ENCODE measurements around the gene GFPT1. TPM values are rescaled to one million over a fixed set of nuclear protein-coding genes. Genes with fewer than 3 reads are reported as not detected.
A peak's percentile ranks its signal among the peaks of the same experiment; 100 is the strongest.

Gene GFPT1
- total RNA-seq, 2 experiments from 2014 or later, result 27.4 to 29.6 TPM

DNA sequence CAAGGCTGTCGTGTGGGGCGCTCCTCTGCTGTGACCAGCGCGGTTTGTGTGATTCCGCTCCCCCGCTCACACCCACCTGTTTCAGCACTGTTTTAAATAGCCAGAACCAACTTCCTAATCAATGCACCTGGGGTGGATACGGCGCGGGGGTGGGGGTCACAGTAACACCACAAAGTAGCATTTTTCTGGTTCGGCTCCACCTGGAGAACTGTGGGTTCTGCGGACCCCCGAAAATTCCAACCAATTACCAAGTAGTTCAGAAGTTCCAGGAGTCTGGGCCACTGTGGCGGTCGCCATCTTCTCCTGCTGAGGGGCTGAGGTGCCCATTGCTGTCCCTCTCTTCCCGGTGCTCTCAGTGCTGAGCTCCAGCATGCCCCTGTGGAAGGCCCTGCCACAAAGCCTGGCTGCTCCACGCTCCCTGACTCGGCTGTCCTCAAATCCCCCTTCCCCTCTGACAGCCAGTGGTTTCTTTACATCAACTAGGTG, 79.4 kb downstream of the GFPT1 start:
- Mint-ChIP-seq H3K27ac (no peak overlapping the region), H3K4me3 (peak overlapping the region; percentile 66), H3K4me1 (peaks cover 13% of the 10 kb centered on the region), H3K27me3 (peaks cover 35% of the 10 kb centered on the region), H3K9me3 (no peaks in the 10 kb centered on the region), H3K36me3 (ENCODE audit: low read depth) (no peaks in the 10 kb centered on the region)
- POLR2A ChIA-PET, result no interaction called here
- no peak for DNase-seq
- CTCF ChIA-PET, result interaction anchor here (0.6 to 2.6 kb wide), 8 partner anchors 8 to 341 kb away, joined by 3 to 23 read pairs (median 4); no protein-coding TSS in a partner anchor

DNA sequence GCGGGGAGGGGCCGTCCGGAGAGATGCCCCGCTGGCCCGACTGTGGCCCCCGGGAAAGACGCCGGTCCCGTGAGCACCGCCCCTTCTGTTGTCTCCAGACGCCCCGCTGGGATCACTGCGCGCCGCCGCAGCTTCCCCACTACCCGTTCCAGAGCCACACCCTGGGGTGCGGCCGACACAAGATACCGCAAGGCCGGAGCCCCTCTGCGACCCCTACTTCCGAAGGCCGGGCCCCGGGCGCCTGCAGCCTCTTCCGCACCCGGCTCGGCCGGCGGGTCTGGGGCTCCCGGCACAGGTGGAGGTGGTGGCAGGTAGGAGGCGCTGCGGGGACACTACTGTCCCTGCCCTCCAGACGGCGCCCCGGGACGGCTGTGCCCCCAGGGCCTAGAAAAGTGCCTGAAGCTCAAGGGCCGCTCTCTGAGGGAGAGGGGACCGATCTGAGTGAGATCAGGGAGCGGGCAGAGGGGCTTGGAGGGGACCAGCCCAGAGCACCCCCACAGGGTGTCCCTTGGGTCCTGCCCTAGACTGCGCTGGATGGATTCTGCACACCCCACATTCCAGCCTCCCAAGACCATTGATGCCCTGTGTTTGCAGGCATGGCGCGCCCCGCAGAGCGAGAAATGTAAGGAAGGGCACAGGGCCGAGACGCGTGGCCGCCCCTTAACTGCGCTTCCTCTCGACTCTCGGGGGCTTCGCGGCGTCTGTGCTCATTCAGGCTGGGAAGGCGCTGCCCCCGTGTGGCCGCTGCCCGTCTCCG, 80.0 kb downstream of the GFPT1 start:
- no peaks in the 10 kb centered on the region for H3K36me3 Mint-ChIP-seq (ENCODE audit: low read depth)
- CTCF ChIA-PET, result interaction anchor here (0.5 to 2.6 kb wide), 15 partner anchors 9 to 844 kb away, joined by 3 to 23 read pairs (median 4); no protein-coding TSS in a partner anchor
- peaks cover 13% of the 10 kb centered on the region for H3K4me1 Mint-ChIP-seq
- peaks cover 39% of the 10 kb centered on the region for H3K27me3 Mint-ChIP-seq
- no peaks in the 10 kb centered on the region for H3K9me3 Mint-ChIP-seq
- H3K27ac Mint-ChIP-seq, result no peak overlapping the region
- peak; percentile 69 for DNase-seq
- H3K4me3 Mint-ChIP-seq, result peak overlapping the region; percentile 66
- POLR2A ChIA-PET, result interaction anchor here (1.0 kb wide), 1 partner anchor 10 kb away, joined by 5 read pairs; no protein-coding TSS in a partner anchor

DNA sequence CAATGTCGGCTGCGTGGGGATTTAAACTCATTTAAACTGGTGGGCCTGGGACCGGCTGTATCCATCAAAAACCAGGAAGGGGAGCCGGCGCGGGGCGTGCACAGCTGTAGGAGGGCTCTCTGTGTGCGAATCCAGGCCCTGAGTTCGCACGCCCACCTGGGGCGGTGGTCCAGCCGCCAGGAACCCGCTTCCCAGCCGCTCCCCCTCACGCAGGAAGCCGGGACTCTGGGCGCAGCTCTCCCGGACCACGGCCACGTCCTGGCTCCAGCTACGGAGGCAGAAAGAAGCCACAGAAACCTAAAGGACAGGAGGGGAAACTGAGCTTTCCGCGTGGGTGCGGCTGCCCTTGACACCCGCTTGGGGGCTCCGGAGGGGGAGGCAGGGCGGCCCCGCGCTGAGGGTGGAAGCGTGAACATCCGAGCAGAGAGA, 80.6 kb downstream of the GFPT1 start:
- Mint-ChIP-seq H3K9me3 (no peaks in the 10 kb centered on the region), H3K27me3 (peaks cover 45% of the 10 kb centered on the region), H3K36me3 (ENCODE audit: low read depth) (no peaks in the 10 kb centered on the region), H3K4me1 (peaks cover 13% of the 10 kb centered on the region), H3K4me3 (peak overlapping the region; percentile 66), H3K27ac (no peak overlapping the region)
- DNase-seq, result no peak
- ChIA-PET CTCF (interaction anchor here (0.5 to 2.6 kb wide), 13 partner anchors 8 to 843 kb away, joined by 3 to 23 read pairs (median 5); no protein-coding TSS in a partner anchor), POLR2A (interaction anchor here (1.0 kb wide), 1 partner anchor 11 kb away, joined by 5 read pairs; no protein-coding TSS in a partner anchor)

DNA sequence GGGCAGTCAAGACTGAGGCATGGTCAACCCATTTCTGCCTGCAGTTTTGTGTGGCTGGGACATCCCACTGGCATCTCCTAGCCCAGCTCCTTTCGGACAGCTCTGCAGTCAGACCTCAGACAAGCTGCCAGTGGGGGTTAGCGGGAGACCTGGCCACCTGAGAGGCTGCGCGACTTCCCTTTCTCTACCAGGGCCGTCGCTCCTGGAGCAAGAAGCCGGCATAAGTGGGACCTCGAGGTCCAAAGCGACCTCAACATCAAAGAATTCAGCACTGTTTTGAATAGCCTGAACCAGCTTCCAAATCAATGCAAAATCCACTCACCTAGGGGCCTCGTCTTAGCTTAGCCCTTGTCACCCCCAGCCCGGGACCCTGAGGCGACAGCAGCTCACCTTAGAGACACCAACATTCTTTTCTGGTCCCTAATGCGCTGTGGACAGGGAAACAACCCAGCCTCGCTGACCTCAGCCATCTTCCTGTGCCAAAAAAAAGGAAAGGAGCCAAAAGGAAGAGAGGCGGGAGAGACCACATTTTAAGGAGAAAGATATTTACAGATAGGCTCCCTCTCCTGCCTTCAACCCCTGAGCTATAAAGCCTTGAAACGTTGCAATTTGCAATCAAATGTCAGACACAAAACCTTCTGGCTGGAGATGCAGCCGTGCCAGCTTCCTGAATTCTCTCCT, 81.2 kb downstream of the GFPT1 start:
- ChIA-PET POLR2A (interaction anchor here (1.0 kb wide), 1 partner anchor 12 kb away, joined by 5 read pairs; no protein-coding TSS in a partner anchor), CTCF (interaction anchor here (0.9 to 2.6 kb wide), 10 partner anchors 10 to 843 kb away, joined by 3 to 23 read pairs (median 4); no protein-coding TSS in a partner anchor)
- DNase-seq, result no peak
- Mint-ChIP-seq H3K27me3 (peaks cover 46% of the 10 kb centered on the region), H3K4me1 (peaks cover 13% of the 10 kb centered on the region), H3K4me3 (peak overlapping the region; percentile 66), H3K9me3 (no peaks in the 10 kb centered on the region), H3K27ac (no peak overlapping the region), H3K36me3 (ENCODE audit: low read depth) (no peaks in the 10 kb centered on the region)

DNA sequence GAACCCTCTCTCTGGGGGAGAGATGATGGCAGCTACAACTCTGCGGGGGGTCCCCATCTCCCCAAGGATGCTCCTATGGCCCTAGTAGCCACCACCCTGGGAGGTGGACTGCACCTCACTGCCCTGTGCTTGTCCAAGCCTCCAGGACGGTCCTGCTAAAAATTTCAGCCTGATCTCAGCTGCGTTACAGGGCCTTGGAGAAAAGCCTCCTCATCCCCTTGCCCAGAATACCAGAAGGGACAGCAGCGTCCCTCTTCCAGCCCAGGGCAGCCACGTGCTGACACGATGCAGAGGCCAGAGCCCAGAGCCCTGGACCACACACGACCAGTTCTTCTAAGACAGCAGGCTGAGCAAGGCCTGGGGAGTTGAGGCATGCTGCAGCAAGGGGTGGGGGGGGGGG, 81.9 kb downstream of the GFPT1 start:
- H3K4me3 Mint-ChIP-seq, result no peak overlapping the region
- H3K27me3 Mint-ChIP-seq, result peaks cover 47% of the 10 kb centered on the region
- no peak overlapping the region for H3K27ac Mint-ChIP-seq
- ChIA-PET CTCF (interaction anchor here (1.7 to 2.6 kb wide), 2 partner anchors 11 to 279 kb away, joined by 6 to 23 read pairs; no protein-coding TSS in a partner anchor), POLR2A (no interaction called here)
- no peak for DNase-seq
- H3K9me3 Mint-ChIP-seq, result no peaks in the 10 kb centered on the region
- peaks cover 13% of the 10 kb centered on the region for H3K4me1 Mint-ChIP-seq
- H3K36me3 Mint-ChIP-seq (ENCODE audit: low read depth), result no peaks in the 10 kb centered on the region

DNA sequence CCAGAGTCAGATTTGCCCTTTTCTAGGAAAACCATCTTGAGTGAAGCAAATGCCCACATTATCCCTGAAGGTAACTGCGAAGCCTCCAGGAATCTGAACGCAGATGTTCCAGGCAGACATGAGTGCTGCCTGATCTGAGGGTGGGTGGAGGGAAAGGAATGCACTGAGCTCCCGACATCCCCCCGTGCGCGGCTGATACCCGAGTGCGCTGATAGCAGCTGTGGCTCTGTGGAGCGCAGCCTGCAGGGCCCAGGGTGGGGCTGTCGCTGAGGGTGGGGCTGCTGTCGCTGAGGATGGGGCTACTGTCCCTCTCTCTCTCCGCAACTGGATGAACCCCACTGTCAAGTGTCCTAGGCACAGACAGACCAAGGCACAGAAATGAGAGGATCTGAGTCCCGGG, 82.4 kb downstream of the GFPT1 start:
- Mint-ChIP-seq H3K9me3 (no peaks in the 10 kb centered on the region), H3K36me3 (ENCODE audit: low read depth) (no peaks in the 10 kb centered on the region), H3K27ac (no peak overlapping the region), H3K4me3 (no peak overlapping the region), H3K27me3 (peaks cover 50% of the 10 kb centered on the region), H3K4me1 (peaks cover 11% of the 10 kb centered on the region)
- DNase-seq, result no peak
- POLR2A ChIA-PET, result interaction anchor here (1.2 kb wide), 1 partner anchor 10 kb away, joined by 3 read pairs; no protein-coding TSS in a partner anchor
- CTCF ChIA-PET, result no interaction called here

DNA sequence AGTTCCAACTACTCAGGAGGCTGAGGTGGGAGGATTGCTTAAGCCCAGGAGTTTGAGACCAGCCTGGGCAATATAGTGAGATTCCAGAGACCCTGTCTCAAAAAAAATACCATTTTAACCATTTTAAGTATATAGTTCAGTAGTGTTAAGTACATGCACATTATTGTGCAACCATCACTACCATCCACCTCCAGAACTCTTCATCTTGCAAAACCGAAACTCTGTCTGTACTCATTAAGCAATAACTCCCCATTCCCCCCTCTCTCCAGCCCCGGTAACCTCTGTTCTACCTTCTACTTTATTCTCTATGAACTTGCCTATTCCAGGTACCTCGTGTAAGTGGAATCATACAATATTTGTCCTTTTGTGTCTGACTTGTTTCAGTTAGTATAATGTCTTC, 86.4 kb downstream of the GFPT1 start:
- ChIA-PET CTCF (no interaction called here), POLR2A (no interaction called here)
- H3K4me1 Mint-ChIP-seq, result no peaks in the 10 kb centered on the region

DNA sequence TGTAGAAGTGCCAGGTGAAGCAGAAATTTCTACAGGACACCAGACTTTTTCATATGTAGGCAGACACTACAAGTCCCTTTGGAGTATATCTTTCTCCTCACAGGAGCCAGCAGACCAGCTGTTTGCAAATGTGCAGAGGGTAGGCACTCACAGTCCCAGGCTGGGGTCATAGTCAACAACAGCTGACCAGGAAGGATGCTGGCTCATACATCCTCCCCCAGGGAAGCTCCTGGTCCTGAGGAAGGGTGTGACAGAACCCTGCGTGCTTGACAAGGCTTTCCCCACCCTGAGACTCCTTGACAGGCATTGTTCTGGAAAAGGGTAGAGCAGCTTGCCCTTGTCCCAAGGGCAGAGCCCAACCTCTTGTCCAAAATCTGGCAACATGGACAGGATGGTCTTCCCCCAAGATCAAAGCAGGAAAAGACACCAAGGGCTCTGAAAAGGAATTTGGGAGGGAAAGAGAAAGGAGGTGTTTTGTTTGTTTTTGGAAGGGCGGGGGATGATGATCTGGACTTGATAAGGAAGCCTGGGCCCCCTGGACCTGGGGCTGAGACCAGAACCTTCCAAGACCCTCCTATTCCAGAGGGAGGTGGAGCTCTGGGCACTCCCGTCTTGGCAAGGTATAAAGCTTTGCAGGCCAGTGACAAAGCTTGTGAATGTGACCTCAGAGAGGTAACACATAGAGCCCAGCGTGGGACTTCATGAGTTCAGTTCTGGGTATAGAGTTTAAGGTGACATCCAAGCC, 87.1 kb downstream of the GFPT1 start:
- no peak for DNase-seq
- Mint-ChIP-seq H3K9me3 (no peaks in the 10 kb centered on the region), H3K27ac (no peak overlapping the region), H3K4me3 (no peak overlapping the region), H3K36me3 (ENCODE audit: low read depth) (no peaks in the 10 kb centered on the region), H3K27me3 (peaks cover 37% of the 10 kb centered on the region), H3K4me1 (no peaks in the 10 kb centered on the region)
- ChIA-PET POLR2A (no interaction called here), CTCF (interaction anchor here (0.8 kb wide), 1 partner anchor 8 kb away, joined by 4 read pairs; no protein-coding TSS in a partner anchor)

More for the DNA sequence above, 86.4 kb downstream of the GFPT1 start:
- no peak overlapping the region for H3K4me3 Mint-ChIP-seq
- H3K27ac Mint-ChIP-seq, result no peak overlapping the region
- DNase-seq, result no peak
- peaks cover 38% of the 10 kb centered on the region for H3K27me3 Mint-ChIP-seq
- H3K9me3 Mint-ChIP-seq, result no peaks in the 10 kb centered on the region
- H3K36me3 Mint-ChIP-seq (ENCODE audit: low read depth), result no peaks in the 10 kb centered on the region

DNA sequence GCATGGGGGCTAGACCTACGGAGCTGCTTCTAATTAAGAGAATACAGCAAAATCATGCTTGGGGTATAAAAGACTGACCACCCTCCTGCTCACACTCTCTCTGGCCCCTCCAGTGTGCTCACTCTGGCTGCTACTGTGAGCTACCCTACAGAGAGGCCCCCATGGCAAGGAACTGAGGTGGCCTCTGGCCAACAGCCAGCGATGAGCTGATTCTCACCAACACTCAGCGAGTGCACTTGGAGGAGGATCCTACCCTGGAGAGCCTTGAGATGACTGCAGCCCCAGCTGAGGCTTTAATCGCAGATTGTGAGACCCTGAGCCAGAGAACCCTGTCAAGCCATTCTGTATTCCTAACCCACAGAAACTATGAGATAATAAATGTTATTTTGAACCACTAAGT, 88.2 kb downstream of the GFPT1 start:
- Mint-ChIP-seq H3K9me3 (no peaks in the 10 kb centered on the region), H3K4me3 (no peak overlapping the region), H3K27me3 (peaks cover 32% of the 10 kb centered on the region), H3K27ac (no peak overlapping the region), H3K36me3 (ENCODE audit: low read depth) (no peaks in the 10 kb centered on the region), H3K4me1 (no peaks in the 10 kb centered on the region)
- ChIA-PET POLR2A (no interaction called here), CTCF (interaction anchor here (1.3 kb wide), 1 partner anchor 8 kb away, joined by 5 read pairs; no protein-coding TSS in a partner anchor)
- no peak for DNase-seq

DNA sequence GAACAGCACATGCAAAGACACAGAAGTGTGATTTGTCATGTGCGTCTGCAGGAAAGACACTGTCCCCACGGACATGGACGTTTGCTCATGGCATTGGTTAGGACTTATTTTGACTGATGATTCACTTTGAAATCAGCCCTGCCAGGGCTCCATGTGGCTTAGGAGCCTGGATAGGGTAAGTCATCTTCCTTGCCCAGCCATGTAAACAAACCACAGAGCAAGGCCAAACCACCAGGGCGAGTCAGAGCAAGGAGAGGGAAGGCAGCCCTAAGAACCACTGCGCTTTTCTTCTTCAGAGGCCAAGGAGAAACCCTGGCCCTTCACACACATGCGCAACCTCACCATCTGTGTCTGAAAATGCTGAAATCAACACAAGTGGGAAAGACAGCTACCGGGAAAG, 88.8 kb downstream of the GFPT1 start:
- CTCF ChIA-PET, result interaction anchor here (1.3 kb wide), 1 partner anchor 9 kb away, joined by 5 read pairs; no protein-coding TSS in a partner anchor

DNA sequence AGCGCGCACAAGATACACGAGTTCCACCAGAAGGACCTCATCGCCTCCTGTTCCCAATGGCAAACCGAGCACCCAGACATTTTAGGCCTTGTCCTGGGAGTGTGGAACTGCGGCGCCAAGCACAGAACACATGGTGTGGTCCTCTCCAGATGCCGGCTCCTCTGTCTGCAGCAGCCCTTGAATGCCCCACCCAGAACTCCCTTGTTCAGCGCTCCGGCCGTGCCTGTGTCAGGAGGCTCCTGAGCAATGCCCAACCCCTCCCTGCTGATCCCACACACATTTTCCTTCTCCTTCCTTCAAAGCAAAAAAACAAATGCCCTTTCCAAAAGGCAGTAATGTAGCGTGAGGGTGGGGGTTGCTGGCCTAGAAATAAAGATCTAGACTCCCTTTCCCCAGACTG, 89.8 kb downstream of the GFPT1 start:
- H3K36me3 Mint-ChIP-seq (ENCODE audit: low read depth), result no peaks in the 10 kb centered on the region
- H3K4me3 Mint-ChIP-seq, result no peak overlapping the region
- DNase-seq, result no peak
- ChIA-PET CTCF (no interaction called here), POLR2A (no interaction called here)
- H3K9me3 Mint-ChIP-seq, result no peaks in the 10 kb centered on the region
- no peak overlapping the region for H3K27ac Mint-ChIP-seq
- H3K4me1 Mint-ChIP-seq, result no peaks in the 10 kb centered on the region
- peaks cover 24% of the 10 kb centered on the region for H3K27me3 Mint-ChIP-seq

More for the DNA sequence above, 88.8 kb downstream of the GFPT1 start:
- DNase-seq, result no peak
- H3K4me3 Mint-ChIP-seq, result no peak overlapping the region
- POLR2A ChIA-PET, result no interaction called here
- no peaks in the 10 kb centered on the region for H3K36me3 Mint-ChIP-seq (ENCODE audit: low read depth)
- peaks cover 28% of the 10 kb centered on the region for H3K27me3 Mint-ChIP-seq
- no peaks in the 10 kb centered on the region for H3K9me3 Mint-ChIP-seq
- H3K4me1 Mint-ChIP-seq, result no peaks in the 10 kb centered on the region
- H3K27ac Mint-ChIP-seq, result no peak overlapping the region

DNA sequence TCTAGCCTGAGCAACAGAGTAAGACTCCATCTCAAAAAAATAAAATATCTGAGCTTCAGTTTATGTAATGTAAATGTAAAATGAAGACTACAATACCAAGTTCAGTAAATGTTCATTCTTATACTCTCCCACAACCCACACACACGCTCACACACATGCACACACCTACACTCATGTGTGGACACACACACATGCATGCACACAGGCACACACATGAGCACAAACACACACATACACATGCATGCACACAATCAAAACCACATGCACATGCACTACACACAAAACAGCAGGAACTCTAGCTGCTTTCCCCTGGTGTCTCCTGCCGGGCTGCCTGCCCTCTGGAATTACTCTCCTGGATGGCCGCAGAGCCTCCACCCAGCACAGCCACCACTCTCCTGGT, 90.6 kb downstream of the GFPT1 start:
- Mint-ChIP-seq H3K4me1 (no peaks in the 10 kb centered on the region), H3K27ac (no peak overlapping the region), H3K4me3 (no peak overlapping the region), H3K27me3 (peaks cover 20% of the 10 kb centered on the region), H3K9me3 (no peaks in the 10 kb centered on the region), H3K36me3 (ENCODE audit: low read depth) (no peaks in the 10 kb centered on the region)
- DNase-seq, result no peak
- ChIA-PET CTCF (no interaction called here), POLR2A (no interaction called here)

All from activated CD4-positive, alpha-beta memory T cell treated with anti-CD3 and anti-CD28 coated beads, Interleukin-2, amount 10 ng/mL, durations not matched to agents 7 days and 5 days (primary cell).